GM21367 (cell line): ENCODE data around the gene DUS2.
"Not testable (repeated sequence)": the region's sequence is repeated elsewhere in the genome, so short reads cannot be mapped to it uniquely, and the experiment has no call there.

ENCODE experiments used
- ATAC-seq: cut with Tn5 transposase; IDR thresholded peaks from one replicate; pipeline ENCODE4 v1.9.1; 2021; ENCODE audit not compliant: unreplicated experiment

The DUS2 gene

GRCh38 chr16:68089067-68089466 is 66.0 kb downstream of the DUS2 start:
- ATAC-seq = no peak

DNA sequence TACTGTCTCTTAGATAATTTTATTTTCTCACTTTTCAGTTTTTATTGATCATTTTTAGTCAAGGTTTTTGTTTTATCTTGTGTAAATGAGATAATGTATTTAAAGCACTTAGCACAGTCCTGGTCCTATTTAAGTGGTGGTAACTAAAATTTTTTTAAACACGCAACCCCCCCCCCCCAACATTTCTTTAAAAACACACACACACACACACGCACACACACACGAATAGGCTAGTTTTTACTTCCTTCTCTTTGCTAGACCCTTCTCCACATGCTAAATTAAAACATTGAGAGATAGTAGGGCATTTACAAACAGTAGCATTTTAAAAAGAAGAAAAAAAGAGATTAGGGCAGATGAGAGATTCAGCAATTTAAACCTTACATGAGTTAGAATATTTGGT is 67.0 kb downstream of the DUS2 start:
- ATAC-seq = no peak

DNA sequence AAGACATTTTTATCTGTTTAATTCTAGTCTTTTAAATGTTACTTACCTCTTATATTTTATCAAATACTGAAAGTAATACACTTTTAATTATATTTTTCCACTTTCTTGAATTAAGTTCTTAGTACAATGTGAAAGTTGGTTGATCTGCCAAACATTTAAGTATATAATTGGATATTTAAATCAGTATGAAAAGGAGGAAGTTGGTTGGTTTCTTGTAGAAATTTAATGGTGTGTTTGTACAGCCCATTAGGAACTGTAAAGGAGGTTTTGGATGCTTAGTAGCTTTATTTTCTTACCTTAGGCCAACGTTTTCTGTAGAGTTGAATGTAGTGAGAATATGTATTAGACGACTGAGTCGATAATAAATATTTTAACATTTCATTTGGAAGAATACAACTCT is 67.4 kb downstream of the DUS2 start:
- ATAC-seq = no peak

DNA sequence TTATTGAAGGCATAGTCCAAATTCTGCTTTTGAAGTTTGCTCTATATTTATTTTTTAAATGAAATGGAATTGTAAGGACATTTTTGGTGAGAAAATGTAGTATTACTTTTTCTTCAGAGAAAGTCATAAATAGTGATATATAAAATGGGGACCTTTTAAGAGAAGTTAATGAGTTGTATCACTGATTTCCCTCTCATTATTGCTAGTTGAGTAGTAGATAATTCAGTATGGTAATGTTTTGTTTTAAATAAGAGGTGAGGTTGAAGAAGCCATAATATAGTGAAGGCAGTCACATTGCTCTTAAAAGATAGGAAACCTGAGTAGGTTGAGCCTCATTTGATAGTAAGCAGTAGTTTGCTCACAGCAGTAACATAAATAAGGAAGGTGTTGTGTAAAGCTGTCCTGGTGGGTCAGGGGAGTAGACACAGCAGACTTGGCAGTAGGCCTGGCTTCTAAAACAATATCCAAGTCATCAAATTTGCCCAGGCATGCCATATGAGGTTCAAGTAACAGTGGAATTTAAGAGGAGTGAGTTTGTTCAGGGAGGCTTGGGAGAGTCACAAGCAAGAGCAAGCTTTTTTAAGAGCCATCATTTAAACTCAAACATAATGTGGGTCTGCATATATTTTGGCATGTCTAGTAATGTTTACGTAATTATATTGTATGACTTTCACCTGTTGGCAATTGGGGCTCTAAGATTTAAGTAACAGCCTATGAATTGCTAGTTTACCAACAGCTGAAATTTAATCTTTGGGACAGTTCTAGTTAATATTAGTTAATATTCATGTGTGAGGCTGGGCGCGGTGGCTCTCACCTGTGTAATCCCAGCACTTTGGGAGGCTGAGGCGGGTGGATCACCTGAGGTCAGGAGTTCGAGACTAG is 68.5 kb downstream of the DUS2 start:
- no peak for ATAC-seq

DNA sequence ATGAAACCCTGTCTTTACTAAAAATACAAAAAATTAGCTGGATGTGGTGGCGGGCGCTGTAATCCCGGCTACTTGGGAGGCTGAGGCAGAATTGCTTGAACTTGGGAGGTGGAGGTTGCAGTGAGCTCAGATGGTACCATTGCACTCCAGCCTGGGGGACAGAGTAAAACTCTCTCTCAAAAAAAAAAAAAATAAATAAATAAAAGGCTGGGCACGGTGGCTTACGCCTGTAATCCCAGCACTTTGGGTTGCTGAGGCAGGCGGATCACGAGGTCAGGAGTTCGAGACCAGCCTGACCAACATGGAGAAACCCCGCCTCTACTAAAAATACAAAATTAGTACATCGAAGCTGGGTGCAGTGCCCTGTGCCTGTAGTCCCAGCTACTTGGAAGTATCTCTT is 69.2 kb downstream of the DUS2 start:
- not testable (repeated sequence) for ATAC-seq

GRCh38 chr16:68093816-68094613 is 70.9 kb downstream of the DUS2 start:
- no peak for ATAC-seq

- no peak for ATAC-seq
These were observed 71.5 kb downstream of the DUS2 start for GRCh38 chr16:68094614-68094934.

DNA sequence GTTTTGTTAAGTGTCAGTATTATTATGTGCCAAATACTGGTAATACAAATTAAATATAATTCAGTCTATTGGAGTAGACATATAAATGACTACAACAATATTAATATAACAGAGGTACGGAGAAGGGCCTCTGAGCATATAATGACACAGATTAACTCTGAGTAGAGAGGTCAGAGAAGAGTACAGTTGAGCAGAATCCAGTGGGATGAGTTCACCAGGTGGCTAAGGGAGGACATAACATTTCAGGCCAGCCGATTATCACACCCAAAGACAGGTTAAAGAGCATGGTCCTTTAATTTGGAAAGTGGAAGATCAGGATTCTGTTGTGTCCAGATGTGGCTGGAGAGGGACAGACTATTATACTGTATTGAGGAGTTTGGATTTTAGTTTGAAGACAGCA is 73.4 kb downstream of the DUS2 start:
- ATAC-seq = no peak

DNA sequence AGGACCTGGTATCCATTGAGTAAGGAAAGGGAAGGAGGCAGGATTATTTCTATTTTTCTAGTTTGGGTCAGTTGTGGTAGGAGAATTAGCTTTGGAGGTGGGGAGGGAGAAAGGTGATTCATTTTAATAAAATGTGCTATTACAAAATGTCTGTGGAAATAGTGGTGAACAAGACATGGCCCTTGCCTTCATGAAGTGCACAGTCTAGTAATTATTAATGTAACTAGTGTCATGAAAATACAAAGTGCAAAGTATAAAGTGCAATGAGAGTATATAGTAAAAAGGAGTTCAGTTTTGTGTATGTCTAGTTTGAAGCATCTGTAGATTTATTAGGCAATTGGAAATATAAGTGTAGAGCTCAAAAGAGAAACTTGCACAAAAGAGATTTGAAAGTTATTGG is 74.0 kb downstream of the DUS2 start:
- ATAC-seq = no peak

DNA sequence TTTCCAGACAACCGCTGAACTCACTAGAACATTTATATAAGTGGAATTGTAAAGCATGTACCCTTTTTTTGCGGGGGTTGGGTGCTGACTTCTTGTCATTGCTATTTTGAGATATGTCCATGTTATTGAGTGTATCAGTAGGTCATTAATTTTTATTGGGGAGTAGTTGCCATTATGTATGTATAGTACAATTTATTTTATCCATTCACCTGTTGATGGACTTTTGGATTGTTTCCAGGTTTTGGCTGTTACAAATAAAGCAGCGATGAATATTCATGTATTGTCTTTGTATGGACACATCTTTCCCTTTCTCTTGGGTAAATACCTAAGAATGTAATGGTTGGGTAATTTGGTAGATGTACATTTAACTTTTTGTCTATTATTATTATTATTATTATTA is 74.8 kb downstream of the DUS2 start:
- no peak for ATAC-seq

DNA sequence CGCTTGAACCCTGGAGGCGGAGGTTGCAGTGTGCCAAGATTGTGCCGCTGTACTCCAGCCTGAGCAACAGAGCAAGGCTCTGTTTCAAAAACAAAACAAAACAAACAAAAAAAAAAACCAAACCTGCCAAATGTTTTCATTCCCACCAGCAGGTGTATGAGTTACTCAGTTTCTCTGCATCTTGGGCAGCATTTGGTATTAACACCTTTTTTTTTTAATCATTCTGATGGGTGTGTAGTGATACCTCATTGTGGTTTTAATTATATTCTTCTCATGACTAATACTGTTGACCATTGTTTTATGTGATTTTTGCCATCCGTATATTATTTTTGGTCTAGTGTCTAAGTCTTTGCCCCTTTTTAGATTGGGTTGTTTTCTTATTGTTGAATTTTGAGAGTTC is 77.4 kb downstream of the DUS2 start:
- no peak for ATAC-seq

DNA sequence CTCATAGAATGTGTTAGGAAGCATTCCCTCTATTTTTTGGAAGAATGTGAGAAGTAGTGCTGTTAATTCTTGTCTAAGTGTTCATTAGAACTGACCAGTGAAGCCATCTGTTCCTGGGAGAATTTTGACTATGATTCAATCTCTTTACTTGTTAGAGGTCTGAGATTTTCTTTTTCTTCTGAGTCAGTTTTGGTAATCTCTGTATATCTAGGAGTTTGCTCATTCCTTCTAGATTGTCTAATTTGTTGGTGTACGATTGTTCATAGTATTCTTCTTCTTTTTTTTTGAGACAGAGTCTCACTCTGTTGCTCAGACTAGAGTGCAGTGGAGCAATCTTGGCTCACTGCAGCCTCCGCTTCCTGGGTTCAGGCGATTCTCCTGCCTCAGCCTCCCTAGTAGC is 82.5 kb downstream of the DUS2 start:
- no peak for ATAC-seq

DNA sequence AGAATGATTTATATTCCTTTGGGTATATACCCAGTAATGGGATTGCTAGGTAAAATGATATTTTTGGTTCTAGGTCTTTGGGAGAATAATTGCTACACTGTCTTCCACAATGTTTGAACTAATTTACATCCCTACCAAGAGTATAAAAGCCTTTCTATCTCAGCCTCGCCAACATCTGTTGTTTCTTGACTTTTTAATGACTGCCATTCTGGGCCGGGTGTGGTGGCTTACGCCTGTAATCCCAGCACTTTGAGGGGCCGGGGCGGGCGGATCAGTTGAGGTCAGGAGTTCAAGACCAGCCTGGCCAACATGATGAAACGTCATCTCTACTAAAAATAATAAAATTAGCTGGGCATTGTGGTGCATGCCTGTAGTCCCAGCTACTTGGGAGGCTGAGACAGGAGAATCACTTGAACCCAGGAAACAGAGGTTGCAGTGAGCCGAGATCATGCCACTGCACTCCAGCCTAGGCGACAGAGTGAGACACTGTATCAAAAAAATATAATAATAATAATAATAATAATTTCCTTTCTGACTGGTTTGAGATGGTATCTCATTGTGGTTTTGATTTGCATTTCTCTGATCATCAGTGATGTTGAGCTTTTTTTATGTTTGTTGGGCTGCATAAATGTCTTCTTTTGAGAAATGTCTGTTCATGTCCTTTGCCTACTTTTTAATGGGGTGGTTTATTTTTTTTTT is 84.3 kb downstream of the DUS2 start:
- ATAC-seq = not testable (repeated sequence)

GRCh38 chr16:68109156-68109555 is 86.1 kb downstream of the DUS2 start:
- ATAC-seq = not testable (repeated sequence)

GRCh38 chr16:68110611-68111010 is 87.5 kb downstream of the DUS2 start:
- not testable (repeated sequence) for ATAC-seq

DNA sequence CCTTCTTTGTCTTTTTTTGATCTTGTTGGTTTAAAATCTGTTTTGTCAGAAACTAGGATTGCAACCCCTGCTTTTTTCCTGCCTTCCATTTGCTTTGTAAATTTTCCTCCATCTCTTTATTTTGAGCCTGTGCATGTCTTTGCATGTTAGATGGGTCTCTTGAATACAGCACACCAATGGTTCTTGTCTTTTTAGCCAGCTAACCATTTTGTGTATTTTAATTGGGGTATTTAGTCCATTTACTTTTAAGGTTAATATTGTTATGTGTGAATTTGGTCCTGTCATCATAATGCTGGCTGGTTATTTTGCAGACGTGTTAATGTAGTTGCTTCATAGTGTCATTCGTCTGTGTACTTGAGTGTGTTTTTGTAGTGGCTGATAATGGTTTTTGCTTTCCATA is 88.3 kb downstream of the DUS2 start:
- no peak for ATAC-seq

- no peak for ATAC-seq
These were observed 90.1 kb downstream of the DUS2 start for GRCh38 chr16:68113059-68113761.

- no peak for ATAC-seq
These were observed 90.7 kb downstream of the DUS2 start for GRCh38 chr16:68113765-68114240.

- not testable (repeated sequence) for ATAC-seq
These were observed 91.9 kb downstream of the DUS2 start for GRCh38 chr16:68114939-68115338.

DNA sequence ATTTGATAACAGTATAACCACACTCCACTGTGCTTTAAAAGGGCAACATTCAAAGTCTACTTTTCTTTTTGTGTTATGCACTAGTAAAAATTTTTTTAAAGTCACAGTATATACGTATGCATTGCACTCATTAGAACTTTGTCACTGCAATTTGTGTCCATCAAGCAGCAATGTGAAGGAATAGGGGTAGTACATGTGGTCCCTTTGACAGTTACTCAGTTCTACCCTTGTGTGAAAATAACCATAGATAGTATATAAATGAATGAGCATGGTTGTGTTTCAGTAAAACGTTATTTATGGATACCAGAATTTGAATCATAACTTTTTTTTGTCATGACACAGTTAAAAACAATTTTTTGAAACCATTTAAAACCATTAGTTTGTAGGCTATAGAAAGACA is 92.8 kb downstream of the DUS2 start:
- ATAC-seq = no peak

DNA sequence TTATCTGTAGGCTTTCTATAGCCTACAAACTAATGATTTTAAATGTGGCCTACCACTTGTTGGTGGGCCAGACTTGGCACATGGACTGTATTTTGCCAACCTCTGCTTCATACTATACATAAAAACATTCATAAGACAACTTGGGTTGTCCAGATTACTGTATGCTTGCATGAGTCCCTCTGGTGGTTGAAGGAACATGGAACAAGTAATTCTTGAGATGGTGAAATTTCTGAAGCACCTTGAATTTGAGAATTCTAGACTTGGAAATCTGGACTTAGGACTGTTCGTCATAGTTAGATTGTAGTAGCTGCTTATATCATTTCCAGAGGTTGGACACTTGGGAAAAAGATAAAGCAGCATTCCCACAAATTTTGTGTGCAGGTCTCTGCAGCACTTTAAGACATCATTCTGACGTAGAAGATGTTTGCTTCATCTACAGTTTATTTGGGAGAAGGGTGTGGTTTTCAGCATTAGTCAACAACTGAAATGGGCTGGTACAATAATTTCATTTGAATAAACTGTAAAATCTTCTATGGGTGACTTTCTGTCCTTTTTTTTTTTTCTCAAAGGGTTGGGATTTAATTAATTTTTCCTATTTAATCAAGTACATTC is 93.3 kb downstream of the DUS2 start:
- ATAC-seq = no peak
